ENCODE results near the gene PLD1.

GRCh38 chr3:171640520-171641412 is 169.5 kb downstream of the PLD1 start:
- TF ChIP-seq EP300 (IDR thresholded peaks at IDR 0.05) (no peak), POLR2A (IDR thresholded peaks at IDR 0.05) (no peak), POLR2AphosphoS5 (IDR thresholded peaks at IDR 0.05) (no peak)
- TF ChIP-seq, protein P1, sequence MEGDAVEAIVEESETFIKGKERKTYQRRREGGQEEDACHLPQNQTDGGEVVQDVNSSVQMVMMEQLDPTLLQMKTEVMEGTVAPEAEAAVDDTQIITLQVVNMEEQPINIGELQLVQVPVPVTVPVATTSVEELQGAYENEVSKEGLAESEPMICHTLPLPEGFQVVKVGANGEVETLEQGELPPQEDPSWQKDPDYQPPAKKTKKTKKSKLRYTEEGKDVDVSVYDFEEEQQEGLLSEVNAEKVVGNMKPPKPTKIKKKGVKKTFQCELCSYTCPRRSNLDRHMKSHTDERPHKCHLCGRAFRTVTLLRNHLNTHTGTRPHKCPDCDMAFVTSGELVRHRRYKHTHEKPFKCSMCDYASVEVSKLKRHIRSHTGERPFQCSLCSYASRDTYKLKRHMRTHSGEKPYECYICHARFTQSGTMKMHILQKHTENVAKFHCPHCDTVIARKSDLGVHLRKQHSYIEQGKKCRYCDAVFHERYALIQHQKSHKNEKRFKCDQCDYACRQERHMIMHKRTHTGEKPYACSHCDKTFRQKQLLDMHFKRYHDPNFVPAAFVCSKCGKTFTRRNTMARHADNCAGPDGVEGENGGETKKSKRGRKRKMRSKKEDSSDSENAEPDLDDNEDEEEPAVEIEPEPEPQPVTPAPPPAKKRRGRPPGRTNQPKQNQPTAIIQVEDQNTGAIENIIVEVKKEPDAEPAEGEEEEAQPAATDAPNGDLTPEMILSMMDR (IDR thresholded peaks at IDR 0.05) = no peak

Data from gastroesophageal sphincter (tissue), 3 donors.